GM12874 (cell line): ENCODE measurements around the gene WFDC9.
A peak's percentile ranks its signal among the peaks of the same experiment; 100 is the strongest.

Experiments used
- TF ChIP-seq, protein P1 (sequence below): IDR thresholded peaks from 2 replicates; pipeline ENCODE4 v1.5.1; 2011; ENCODE audit warnings: low read depth, mild to moderate bottlenecking, control low read depth, low read length, moderate library complexity; ENCODE audit not compliant: insufficient read depth

The WFDC9 gene

DNA sequence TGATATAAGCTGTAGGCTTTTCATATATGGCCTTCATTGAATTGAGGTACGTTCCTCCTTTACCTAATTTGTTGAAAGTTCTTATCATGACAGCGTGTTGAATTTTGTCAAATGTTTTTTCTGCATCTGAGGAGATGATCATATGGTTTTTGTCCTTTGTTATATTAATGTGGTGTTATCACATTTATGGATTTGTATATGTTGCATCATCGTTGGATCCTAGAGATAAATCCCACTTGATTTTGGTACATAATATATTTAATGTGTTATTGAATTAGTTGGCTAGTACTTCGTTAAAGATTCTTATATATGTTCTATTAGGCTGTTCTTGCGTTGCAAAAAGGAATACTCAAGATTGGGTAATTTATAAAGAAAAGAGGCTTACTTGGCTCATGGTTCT lies 8.6 kb upstream of the WFDC9 start:
- TF ChIP-seq, protein P1, sequence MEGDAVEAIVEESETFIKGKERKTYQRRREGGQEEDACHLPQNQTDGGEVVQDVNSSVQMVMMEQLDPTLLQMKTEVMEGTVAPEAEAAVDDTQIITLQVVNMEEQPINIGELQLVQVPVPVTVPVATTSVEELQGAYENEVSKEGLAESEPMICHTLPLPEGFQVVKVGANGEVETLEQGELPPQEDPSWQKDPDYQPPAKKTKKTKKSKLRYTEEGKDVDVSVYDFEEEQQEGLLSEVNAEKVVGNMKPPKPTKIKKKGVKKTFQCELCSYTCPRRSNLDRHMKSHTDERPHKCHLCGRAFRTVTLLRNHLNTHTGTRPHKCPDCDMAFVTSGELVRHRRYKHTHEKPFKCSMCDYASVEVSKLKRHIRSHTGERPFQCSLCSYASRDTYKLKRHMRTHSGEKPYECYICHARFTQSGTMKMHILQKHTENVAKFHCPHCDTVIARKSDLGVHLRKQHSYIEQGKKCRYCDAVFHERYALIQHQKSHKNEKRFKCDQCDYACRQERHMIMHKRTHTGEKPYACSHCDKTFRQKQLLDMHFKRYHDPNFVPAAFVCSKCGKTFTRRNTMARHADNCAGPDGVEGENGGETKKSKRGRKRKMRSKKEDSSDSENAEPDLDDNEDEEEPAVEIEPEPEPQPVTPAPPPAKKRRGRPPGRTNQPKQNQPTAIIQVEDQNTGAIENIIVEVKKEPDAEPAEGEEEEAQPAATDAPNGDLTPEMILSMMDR = no peak

DNA sequence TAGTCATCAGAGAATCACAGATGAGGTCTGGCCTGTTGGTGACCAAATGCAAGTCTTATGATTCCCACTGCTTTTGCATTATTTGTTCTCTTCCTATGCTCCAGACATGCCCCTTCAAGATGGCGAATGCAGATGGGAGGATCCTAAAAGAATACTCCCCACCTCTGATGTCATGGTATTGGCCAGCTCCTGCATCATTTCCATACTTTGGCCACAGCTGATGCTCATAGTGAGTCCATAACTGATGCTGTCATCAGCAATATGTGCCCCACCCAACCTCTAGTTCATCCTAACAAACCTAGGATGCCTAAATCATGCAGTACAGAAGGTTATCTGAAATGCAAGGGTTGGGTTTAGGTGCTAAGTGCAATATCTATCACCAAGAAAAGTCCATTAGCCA lies 5.4 kb upstream of the WFDC9 start:
- TF ChIP-seq, protein P1 = no peak

DNA sequence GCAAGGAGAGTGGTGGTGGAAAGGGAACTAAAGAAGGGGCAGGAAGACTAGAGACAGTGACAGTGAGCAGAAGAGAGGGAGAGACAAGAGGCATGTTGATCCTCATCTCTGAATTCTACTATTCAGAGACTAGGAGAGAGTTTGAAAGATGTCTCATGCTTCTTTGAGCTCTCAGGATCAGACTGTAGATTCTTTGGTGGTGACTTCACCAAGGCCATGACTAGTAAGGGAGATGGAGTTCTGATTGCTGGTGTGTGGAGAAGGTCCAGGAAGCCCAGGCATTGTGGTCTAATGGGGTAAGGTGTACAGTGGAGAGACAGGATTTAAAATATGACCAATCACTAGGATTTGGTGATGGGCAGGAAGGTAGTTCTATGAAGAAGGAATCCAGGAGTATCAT lies 713 bp downstream of the WFDC9 start:
- TF ChIP-seq, protein P1 = no peak

DNA sequence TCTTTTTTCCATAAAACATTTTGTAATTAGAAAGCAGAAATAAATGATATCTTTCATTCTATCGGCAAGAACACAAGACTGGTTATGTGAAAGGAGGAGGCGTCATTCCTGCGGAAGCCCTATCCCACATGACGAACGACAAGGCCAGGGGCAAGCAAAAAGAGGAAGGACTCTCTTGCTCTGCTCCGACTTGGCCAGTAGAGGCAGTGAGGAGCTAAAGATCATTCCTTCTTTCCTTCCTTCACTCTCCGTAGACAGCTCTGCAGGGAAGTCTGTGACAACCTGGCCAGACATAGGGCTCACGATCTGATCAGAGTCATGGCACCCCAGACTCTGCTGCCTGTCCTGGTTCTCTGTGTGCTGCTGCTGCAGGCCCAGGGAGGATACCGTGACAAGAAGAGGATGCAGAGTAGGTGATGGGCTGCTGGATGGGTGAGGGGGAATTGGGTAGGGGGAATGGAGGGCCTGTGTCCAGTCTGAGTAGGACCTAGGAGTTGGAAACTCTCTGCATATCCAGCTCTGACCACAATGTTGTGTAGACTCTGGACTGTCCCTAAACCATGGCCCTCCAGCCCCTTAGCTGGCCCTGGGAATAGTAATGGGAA lies 1.5 kb downstream of the WFDC9 start, which contains the start of gene WFDC10A:
TSS of gene WFDC10A (plus strand) at position 244 of the 605 bp plus-strand sequence. CDS start at position 319, 75 bp downstream.
- TF ChIP-seq, protein P1 = peak; percentile 78

DNA sequence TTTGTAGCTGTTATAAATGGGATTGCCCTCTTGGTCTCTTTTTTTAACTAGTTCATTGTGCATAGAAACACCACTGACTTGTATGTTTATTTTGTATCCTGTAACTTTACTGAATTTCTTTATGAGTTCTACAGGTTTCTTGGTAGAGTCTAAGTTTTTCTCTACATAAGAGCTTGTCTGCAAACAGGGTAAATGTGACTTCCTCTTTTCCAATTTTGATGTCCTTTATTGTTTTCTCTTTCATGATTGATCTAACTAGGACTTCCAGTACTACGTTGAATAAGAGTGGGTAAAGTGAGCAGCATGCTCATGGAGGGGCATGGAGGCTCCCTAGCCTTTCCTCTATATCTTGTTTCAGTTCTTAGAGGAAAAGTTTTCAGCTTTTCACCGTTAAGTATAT lies 4.5 kb downstream of the WFDC9 start:
- TF ChIP-seq, protein P1 = no peak

DNA sequence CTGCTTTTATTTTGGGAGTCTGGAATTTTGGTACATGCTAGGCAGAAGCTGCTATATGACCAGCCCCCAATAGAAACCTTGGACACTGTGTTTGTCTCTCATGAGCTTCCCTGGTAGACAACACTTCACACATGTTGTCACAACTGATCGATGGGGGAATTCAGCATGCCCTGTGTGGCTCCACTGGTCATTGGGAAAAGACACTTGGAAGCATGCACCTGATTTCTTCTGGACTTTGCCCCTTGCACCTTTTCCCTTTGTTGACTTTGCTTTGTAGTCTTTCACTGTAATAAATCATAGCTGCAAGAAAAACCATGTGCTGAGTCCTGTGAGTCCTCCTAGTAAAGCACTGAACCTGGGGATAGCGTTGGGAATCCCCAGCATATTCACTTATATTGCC lies 9.5 kb downstream of the WFDC9 start:
- TF ChIP-seq, protein P1 = no peak

DNA sequence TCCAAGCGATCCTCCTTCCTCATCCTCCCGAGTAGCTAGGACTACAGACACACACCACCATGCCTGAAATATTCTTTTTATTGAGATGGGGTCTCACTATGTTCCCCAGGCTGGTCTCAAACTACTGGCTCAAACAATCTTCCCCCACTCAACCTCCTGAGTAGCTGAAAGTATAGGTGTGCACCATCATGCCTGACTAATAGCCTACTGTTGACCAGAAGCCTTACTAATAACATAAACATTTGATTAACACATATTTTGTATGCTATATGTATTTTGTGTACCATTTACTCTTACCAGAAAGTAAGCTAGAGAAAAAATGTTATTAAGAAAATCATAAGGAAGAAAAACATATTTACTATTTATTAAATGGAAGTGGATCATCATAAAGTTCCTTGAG lies 13.5 kb downstream of the WFDC9 start:
- TF ChIP-seq, protein P1 = no peak
